DMS 273 (cell line): ENCODE results near the gene INPP5D.
"Not testable (repeated sequence)": the region's sequence is repeated elsewhere in the genome, so short reads cannot be mapped to it uniquely, and the experiment has no call there.

Experiments used
- DNase-seq: peaks from one replicate; lab custom pipeline; 2025; ENCODE audit not compliant: unreplicated experiment; lab: John Stamatoyannopoulos, UW

The INPP5D gene

DNA sequence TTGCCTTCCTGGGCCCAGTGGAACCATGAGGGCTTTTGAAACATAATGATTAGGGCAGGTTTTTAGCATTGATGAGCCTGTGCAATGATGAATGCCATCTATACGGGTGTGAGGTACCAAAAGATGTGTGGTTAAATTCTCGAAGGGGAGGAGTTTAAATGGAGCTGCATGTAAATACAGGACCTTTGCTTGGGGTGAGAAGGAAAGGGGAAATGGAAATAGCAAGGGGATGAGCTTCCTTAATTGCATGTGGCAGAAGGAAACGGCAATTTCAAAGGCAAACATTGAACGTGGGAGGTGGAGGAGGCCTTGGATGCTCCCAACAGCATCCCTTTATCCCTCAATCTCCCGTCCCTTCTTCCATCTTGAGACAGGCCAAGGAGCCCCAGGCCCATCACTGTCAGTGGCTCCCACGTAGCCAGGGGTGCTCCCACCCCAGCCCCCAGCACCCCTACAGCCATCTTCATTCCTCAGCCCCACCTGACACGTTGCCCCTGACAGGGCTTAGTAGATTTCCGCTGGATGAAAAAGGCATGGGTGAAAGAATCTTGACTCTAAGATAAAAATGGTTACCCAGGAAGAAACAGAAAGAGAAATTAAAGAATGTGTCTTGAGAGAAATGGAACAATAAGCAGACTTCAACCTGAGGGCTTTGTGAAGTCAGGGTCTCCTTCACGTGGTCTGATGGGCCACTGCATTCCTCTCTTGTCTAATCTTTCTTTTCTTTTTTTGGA, 32.5 kb downstream of the INPP5D start:
- DNase-seq = no peak

DNA sequence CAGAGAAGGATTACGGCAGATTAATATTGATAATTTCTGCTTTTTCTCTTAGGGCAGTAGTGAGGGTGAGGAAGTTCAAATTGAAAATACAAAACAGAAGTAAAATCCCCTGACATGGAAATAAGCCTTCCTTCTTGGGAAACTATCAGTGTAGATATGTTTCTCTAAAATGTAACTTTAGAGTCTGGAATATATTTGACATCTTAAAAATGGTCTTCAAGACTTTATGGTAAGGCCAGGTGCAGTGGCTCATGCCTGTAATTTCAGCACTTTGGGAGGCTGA, 33.0 kb downstream of the INPP5D start:
- DNase-seq = no peak

DNA sequence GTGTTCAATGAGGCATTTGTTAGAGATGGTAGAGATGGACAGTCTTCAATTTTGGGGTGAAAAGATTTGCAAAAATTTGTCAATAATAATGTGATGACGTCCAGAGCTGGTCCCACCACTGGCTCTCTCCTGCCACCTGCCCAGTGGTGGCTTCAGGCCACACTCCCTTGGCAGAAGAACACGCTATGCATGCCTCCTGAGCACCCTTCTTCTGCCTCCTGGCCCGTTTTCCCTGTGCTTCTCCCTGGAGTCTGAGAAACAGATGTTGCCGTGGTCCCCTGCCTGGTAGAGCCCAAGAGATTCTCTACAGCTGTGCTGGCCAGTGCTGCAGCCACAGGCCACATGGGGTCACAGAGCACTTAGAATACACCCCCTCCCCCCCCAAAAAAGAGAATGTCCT, 33.6 kb downstream of the INPP5D start:
- no peak for DNase-seq

DNA sequence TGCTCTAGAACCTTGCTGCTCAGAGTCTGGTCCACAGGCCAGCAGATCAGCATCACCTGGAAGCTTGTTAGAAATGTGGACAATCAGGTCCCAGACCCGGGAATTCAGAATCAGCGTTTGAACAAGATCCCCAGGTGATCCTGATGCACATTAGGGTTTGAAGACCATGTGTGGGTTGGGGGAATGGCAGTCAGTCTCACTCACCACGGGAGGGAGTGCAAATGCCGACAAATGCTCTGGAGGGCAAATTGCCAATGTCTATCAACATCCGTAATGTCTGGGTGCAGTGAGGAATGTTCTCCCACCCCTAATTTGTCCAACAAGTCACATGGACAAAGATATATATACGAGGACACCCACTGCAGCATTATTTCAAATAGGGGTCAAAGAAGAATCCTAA, 34.5 kb downstream of the INPP5D start:
- DNase-seq = peak; percentile 37

DNA sequence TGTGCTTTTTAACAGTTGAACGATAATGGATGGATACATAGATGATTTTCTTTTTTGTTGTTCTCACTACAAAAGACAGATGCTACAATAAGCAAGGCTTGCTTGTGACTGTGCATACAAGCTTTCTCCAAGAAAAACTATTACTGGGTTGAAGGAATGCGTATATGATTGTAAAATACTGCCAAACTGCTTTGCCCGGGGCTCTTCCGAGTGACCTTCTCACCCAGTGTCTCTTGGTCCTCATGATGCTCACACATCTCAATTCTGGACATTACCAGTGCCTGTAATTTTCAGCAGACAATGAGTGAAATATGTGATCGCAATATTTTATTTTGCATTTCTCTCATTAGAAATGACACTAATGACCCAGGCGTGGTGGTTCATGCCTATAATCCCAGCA, 35.9 kb downstream of the INPP5D start:
- DNase-seq = no peak

DNA sequence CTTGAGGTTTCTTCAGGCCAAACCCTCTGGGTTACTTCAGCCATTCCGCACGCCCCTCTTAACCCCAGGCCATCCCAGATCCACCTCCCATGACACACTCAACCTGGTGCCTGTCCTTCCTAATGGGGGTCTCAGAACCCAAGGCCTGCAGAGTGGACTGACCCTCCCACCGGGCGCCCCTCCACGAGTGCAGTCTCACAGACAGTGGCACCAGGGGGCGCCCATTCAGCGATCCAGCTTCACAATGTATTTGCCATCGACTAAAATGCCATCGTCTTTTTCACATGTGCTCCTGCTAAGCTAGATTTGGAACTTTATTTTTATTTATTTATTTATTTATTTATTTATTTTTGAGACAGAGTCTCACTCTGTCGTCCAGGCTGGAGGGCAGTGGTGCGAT, 38.5 kb downstream of the INPP5D start:
- peak; percentile 53 for DNase-seq

DNA sequence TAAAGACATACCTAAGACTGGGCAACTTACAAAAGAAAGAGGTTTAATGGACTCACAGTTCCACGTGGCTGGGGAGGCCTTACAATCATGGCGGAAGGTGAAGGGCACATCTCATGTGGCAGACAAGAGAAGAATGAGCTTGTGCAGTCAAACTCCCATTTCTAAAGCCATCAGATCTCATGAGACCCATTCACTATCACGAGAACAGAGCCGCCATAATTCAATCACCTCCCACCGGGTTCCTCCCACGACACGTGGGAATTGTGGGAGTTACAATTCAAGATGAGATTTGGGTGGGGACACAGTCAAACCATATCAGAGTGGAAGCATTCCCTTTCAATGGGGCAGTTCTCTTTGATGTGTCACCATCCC, 39.7 kb downstream of the INPP5D start:
- DNase-seq = not testable (repeated sequence)

DNA sequence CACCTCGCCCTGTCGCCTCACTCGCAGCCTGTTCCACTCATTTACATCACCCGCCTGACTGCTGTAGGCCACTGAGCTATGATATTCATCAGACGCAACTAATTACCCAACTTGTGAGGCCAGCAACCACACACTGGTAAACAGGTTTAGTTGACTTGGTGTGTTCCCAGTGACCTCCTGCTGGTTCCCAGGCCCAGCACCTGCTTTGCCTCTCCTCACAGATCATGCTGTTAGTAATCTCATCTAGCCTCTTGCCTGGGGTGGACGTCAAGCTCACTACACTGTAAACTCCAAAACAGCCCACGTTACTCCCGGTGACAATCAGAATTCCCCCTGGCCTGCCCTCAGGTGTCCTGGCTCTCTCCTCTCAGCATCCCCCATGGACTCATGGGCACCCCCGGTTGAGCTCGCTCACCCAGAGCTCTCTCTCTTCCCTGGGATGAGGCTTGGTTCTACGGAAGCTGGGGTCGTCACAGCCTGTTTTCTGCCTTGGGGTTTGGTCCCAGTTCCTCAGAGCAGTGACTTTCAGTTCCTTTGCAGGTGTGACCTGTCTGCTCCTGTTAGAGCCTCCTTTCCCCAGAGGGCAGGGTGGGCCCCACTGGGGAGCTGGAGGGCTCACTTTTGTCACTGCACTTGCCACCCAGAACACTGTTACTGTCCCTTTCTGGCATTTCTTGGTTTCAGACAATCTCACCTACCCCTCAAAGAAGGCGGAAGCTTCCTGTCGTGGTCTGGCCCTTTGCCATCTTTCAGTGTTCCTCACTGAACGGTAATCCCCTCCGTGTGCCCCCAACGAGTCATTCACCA, 40.3 kb downstream of the INPP5D start:
- DNase-seq = no peak

DNA sequence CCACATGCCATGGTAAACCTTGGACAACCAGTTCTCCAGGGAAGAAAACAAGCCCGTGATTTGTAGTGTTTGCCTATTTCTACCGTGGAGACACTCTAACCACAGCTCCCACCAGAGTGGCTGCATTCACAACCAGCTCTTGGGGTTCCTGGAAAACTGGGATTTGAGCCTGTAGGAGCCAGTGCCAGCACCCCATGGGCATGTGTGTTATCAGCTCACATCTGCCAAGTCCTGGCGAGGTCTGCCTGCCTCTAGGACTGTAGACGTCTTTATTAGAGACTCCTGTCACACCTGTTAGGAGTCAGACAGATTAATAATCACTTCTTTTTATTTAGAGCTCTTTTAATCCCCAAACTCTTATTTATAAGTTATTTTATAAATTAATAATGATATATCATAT, 41.0 kb downstream of the INPP5D start:
- peak; percentile 27 for DNase-seq

DNA sequence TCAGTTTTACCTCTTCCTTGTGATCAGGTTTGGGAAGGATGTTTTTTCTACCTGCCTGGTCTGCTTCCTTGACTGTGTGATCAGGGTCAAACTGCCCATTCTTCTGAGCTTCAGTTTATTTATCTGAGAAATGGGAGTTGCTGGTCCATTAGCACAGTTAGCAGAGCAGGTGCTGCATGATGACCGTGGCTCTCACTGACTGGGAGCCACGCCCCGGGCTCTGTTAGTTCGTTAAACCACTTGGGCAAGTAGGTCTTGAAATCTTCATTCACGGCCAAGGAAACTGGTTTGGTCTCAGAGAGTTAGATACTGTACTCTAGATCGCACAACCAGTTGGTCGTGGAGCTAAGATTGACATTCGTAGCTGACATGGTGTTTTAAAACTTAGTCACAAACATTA, 41.7 kb downstream of the INPP5D start:
- DNase-seq = no peak

DNA sequence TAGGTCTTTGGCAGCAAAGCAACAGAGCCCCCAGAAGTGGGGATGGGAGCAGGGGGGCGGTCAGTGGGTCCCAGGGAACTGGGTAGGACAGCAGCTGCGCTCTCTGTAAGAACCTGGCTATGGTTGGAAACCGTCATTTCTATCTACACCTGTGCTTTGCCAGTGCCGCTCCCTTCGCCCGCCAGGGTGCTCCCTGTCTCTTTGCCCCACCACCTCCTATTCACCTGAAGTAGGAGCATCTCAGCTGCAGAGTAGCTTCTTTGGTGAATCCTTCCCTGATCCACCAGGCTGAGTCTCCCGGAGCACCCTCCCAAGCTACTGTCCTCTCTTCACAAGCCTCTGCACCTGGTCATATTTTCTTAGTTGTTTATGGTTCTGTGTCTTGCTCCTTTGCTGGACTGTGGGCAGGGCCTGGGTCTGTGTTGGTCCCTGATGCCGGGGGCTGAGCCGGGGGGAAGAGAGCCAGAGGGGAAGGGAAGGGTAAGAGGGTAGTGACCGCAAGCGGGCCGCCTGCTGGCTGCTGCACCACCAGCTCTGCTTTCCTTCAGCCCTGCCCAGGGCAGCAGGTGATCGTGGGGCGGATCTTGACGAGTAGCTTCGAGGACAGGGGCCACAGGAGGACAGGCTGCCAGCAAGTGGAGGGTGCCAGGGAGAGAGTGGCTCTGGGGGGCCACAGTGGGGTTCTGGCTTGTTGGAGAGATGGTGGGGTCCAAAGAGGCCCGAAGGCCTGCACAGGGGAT, 45.2 kb downstream of the INPP5D start:
- no peak for DNase-seq

DNA sequence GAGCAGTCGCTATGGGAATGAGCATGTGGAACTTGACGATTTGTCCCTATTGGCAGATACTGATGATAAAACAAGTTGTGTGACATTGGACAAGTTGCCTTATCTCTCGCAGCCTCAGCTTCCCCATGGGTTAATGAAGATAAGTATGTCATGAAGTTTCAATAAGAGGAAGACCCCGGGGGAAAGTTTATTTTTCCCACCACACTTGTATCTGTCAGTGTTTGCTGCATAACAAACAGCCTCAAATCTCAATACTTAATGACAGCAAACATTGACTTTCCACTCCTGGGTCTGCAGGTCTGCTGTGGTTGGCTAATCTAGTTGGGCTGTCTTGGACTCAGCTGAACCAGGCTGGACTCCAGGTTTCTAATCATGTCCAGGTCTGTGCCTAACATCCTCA, 45.8 kb downstream of the INPP5D start:
- no peak for DNase-seq

DNA sequence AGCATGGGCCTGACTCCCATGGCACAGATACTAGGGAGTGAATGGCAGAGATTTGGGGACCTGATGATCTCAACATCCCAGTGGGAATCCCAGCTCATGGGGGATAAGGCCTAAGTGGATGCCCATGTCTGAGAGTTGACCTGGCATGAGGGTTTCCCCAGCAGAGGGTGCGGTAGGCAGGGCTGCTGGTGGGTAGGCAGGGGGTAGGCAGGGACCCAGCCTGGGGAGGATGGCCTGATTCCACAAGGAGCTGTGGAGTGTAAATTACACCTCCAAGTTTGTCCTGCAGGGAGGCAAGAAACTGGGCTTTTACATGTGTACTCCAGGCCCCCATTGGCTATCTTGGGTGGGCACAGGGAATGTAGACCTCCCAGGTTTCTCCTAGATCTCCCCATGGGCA, 46.9 kb downstream of the INPP5D start:
- no peak for DNase-seq

DNA sequence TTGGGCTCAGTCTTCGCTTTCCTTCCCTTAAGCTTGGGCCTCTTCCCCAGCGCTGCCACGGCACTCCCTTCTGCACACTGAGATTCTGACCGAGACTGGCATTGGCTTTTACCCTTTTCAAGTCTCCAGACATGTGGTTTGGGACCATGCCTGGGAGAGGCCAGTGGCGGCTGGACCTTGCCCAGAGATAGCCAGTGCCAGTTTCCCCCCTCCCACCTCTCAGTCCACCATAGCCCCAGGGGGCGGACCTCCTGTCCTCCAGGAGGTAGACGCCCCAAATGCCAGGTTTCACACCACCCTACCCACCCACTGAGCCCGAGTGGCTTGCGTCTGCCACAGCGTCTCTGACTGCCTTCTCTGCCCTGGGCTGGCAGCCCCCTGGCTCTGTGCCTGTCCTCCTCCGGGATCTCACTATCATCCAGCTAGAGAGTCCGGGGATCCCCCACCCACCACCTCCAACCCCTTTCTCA, 47.7 kb downstream of the INPP5D start:
- no peak for DNase-seq

DNA sequence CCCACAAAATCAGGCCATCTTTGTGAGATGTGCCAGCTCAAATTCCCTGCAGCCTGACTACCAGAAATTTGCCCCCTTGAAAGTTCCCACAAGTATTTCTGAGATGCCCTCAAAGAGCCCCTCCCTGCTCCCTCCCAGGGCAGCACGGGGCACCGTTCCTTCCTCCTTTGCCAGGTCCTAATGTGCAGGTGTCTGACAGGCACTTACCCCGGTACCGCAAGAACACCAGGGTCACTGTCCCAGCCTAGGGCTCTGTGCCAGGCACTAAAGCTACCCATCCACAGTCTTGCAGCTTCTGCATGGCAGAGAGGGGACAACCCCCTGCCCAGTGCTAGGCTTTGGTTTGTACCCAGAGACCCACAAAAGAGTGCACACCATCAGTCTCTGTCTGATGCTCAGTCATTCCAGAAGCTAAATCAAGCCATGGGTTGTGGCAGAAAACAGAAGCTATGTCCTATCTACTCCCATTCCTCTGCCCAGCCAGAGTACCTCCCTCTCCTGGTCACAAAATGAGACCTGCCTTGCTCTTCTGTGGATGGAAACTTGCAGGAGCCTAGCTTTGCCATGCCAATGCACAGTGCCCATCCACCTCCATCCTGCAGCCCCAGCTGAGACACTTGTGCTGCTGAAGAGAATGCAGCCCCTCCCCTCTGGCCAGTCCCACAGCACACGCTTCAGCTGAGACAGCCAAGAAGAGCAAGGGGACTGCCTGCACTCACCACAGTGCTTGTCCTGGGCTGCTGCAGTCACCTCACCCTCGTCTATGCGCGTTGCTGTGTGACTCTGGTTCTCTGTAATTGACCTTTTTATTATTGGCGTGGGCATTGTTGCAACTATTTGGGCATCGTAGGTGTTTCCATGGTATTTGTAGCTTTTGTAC, 48.7 kb downstream of the INPP5D start:
- DNase-seq = no peak

DNA sequence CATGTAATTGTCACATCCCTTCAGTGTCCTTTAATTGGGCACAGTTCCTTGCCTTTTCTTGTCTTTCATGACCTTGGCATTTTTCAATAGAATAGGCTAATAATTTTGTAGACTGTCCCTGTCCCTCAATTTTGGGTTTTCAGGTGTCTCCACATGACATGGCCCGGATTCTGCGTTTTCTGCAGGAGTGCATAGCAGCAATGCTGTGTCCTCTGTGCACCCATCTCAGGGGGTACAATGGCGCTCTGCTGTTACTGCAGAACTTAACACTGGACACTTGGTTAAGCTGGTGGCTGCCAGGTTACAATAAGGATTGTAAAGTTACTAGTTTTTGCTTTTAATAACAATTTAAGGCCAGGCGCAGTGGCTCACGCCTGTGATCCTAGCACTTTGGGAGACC, 51.3 kb downstream of the INPP5D start:
- no peak for DNase-seq

DNA sequence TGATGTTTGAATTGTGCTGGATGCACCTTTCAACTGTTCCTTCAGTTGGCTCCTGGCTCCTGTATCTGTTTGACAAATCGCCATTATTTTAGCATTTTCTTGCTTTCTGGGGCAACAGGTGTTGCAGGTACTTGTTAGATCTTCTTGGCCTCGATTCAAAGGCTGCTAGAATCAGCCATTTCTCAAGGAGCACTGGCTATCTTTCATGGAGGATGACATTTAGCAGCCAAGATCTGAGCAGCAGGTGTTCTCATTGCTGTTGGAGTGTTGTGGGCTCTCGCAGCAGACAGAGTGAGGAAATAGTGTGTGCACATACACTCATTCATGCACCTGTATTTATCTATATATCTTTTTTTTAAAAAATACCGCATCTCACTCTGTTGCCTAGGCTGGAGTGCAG, 52.2 kb downstream of the INPP5D start:
- no peak for DNase-seq

DNA sequence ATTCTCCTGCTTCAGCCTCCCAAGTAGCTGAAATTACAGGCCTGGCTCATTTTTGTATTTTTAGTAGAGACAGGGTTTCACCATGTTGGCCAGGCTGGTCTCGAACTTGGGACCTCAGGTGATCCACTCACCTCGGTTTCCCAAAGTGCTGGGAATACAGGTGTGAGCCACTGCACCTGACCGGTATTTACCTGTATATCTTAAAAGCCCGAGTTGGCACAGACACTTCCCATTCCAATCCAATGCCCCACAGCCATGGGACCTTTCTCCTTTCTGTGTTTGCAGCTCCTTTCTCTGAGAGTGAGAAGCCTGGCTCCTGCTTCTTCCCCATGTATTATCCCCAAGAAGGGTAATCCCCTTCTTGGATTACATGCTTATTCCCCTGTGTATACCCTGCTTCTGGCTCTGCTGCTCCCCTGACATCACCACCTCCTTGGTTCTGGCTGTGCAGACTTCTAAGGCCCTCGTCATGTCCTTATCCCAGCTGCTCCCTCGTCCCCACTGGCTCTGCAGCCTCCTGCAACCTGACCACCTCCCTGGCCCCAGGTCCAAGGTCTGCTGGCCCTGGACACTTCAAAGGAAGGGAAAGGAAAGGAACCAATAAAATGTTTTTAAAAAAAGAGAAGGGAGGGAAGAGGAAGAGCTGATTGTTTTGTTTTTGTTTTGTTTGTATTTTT, 52.8 kb downstream of the INPP5D start:
- no peak for DNase-seq

DNA sequence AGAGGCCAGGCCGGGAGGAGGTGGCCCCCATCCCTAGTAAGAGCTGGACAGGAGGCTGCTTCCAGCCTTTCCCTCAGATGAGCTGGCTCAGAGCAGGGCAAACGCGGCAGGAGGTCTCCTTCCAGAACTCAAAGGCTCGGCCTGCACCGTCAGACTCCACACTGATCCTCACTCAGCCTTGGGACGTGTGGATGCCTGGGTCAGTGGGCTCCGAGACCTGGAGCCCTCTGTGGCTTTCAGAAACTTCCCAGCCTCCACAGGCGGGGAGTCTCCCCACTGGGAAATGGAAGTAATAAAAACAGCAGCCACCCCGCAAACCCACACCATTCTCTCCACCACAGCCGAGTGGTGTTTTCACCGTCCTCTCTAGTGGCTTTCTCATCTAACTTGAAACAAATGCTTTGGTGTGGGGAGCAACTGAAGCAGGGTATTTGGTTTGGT, 54.3 kb downstream of the INPP5D start:
- no peak for DNase-seq

DNA sequence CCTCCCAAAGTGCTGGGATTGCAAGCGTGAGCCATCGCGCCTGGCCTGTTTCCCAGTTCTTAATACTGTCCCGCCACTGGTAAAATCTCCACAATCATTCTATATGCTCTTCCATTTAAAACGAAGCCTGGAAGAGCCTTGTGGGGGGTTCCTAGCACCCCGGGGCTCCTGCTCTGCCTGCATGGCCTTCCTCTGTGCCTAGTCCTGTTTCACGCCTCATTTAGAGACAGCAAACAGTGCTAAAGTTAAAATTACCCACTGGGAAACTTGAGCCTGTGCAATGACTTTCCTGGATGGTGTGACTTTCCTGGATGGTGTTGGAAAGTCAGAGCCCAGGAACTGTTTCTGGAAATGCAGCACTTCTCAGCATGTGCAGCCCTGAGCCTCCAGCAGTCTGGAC, 55.0 kb downstream of the INPP5D start:
- no peak for DNase-seq

DNA sequence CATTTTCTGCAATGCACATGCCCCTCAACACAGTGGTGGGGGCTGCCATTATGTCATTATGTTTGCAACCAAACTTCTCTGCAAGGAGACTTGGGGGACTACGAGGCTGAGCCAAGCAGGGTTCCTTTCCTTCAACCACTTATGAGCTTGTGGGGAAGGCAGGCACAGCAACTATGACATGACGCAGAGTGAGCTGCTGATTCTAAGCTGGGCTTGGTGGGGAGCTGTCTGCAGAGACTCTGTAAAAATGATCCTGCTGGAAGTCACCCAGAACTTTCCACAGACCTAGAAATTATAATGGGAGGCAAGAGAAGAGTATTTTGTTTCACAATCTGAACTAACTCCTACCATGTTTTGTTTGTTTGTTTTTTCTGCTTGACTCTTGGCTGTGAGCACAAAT, 55.6 kb downstream of the INPP5D start:
- no peak for DNase-seq
